Stomach (tissue), 9 donors: ENCODE data around the gene ZNF683. TPM values are rescaled to one million over a fixed set of nuclear protein-coding genes. Genes with fewer than 3 reads are reported as not detected.

Experiments
- DNase-seq, 2 donors: peaks; one replicate each; pipeline versions ENCODE4 v3.0.0 to v3.0.0-alpha.2; 2013 to 2019
- H3K27ac ChIP-seq, 5 donors: fragments of 200-600 bp in 4 of 5; sonication (generic) in 4 of 5; one replicate each; pipeline ENCODE4 v1.5.1; 2013 to 2019; ENCODE audit warnings: mild to moderate bottlenecking in 1 of 5, moderate library complexity in 1 of 5
- H3K27me3 ChIP-seq, 3 donors: fragments of 200-600 bp; sonication (generic); one replicate each; pipeline ENCODE4 v1.5.1; 2017 to 2019; ENCODE audit warnings: mixed run types in 1 of 3
- H3K36me3 ChIP-seq, 4 donors: fragments of 200-600 bp; sonication (generic); 1 replicate in 3 of 4; 2 replicates in 1 of 4; pipeline ENCODE4 v1.5.1; 2016 to 2019
- H3K4me1 ChIP-seq, 4 donors: fragments of 200-600 bp; sonication (generic); one replicate each; pipeline ENCODE4 v1.5.1; 2016 to 2019
- H3K4me3 ChIP-seq, 4 donors: fragments of 200-600 bp; sonication (generic) in 3 of 4; one replicate each; pipeline ENCODE4 v1.5.1; 2016 to 2019; ENCODE audit warnings: mild to moderate bottlenecking in 1 of 4
- H3K9me3 ChIP-seq, 4 donors: fragments of 200-600 bp; sonication (generic); one replicate each; pipeline ENCODE4 v1.5.1; 2016 to 2019
- CTCF ChIP-seq, 7 experiments: fragments of 450-650 bp in 4 of 7; fragments of 200-600 bp in 3 of 7; sonication (generic) in 3 of 7; IDR thresholded peaks; one replicate each; pipeline ENCODE4 v1.5.1; 2016 to 2019; ENCODE audit warnings: antibody characterized with exemption in 7 of 7, control low read depth in 2 of 7, mild to moderate bottlenecking in 1 of 7
- EP300 ChIP-seq: sonication (generic); formaldehyde crosslinking; IDR thresholded peaks from one replicate; pipeline ENCODE4 v1.6.1; 2017; ENCODE audit warnings: antibody characterized with exemption
- POLR2A ChIP-seq, 4 donors: fragments of 450-650 bp; IDR thresholded peaks; one replicate each; pipeline ENCODE4 v1.6.1; 2016; ENCODE audit warnings: antibody characterized with exemption in 4 of 4, control low read depth in 2 of 4, mild to moderate bottlenecking in 1 of 4, moderate library complexity in 1 of 4
- POLR2AphosphoS5 ChIP-seq, 3 donors: sonication (generic); formaldehyde crosslinking; IDR thresholded peaks; one replicate each; pipeline ENCODE4 v1.6.1; 2016; ENCODE audit warnings: antibody characterized with exemption in 3 of 3
- WGBS, 5 donors: extraction: QIAGEN DNeasy Blood & Tissue Kit in 3 of 5; methylation state at CpG; one replicate each; pipeline versions ENCODE4 v1.1.5 to v1.1.7; 2013 to 2018; 5-methylcytosine and 5-hydroxymethylcytosine counted together
- intact Hi-C: fragments of 100-400 bp; cut with DNase I; formaldehyde crosslinking; loops from one replicate; pipeline ENCODE4 v1.15.1; 2023; ENCODE audit warnings: low total_unique reads
- polyA plus RNA-seq, 3 donors: library from polyadenylated mRNA; stranded (reverse); fragments of 200-250 nt; gene quantifications; one replicate each; pipeline ENCODE4 v1.2.3, GENCODE V29; 2013
- total RNA-seq, 5 donors: library from RNA; depleted of rRNA; stranded (reverse); fragments of >200 nt; gene quantifications; one replicate each; pipeline versions ENCODE4 v1.1.0 to v1.2.3, GENCODE V29; 2014 to 2016
- donor health status: healthy with polysubstance abuse.
- donor health status: Bipolar disorder and iron deficiency.
- donor health status: healthy.

The ZNF683 gene
- total and polyA plus RNA-seq, 8 donors: 0.25 to 3.6 (median 0.90) TPM; not detected in 4

GRCh38 chr1:26413031-26413430, 40.5 kb upstream of the ZNF683 start:
- no peak for DNase-seq
- no peak overlapping the region for H3K27ac ChIP-seq
- WGBS, 5 donors: 0 to 10% (median 7%) methylated on average over 1 of the region's 1 CpG
- peaks cover 20 to 87% (median 68%) of the 10 kb centered on the region in 3 donors for H3K27me3 ChIP-seq
- intact Hi-C loops: no loop called here
- H3K4me3 ChIP-seq: no peak overlapping the region
- no peaks in the 10 kb centered on the region for H3K36me3 ChIP-seq
- no peak for TF ChIP-seq POLR2A (IDR thresholded peaks at IDR 0.05)
- no peak for TF ChIP-seq EP300
- no peak for TF ChIP-seq CTCF (IDR thresholded peaks at IDR 0.05)
- no peak for TF ChIP-seq POLR2AphosphoS5 (IDR thresholded peaks at IDR 0.05)
- H3K9me3 ChIP-seq: no peaks in the 10 kb centered on the region
- peaks cover 0 to 11% (median 5%) of the 10 kb centered on the region in 4 donors for H3K4me1 ChIP-seq

GRCh38 chr1:26412180-26412840, 39.8 kb upstream of the ZNF683 start:
- no peak overlapping the region for H3K27ac ChIP-seq
- TF ChIP-seq POLR2AphosphoS5 (IDR thresholded peaks at IDR 0.05) (no peak), CTCF (IDR thresholded peaks at IDR 0.05) (no peak), POLR2A (IDR thresholded peaks at IDR 0.05) (no peak), EP300 (no peak)
- DNase-seq: no peak
- H3K4me3 ChIP-seq: no peak overlapping the region
- WGBS, 5 donors: 17 to 28% (median 25%) methylated on average over 9 of the region's 9 CpGs
- intact Hi-C loops: no loop called here
- H3K36me3 ChIP-seq: no peaks in the 10 kb centered on the region
- H3K27me3 ChIP-seq: peaks cover 20 to 90% (median 68%) of the 10 kb centered on the region in 3 donors
- H3K9me3 ChIP-seq: no peaks in the 10 kb centered on the region
- peaks cover 0 to 11% (median 5%) of the 10 kb centered on the region in 4 donors for H3K4me1 ChIP-seq

- H3K4me3 ChIP-seq: no peak overlapping the region
- H3K27me3 ChIP-seq: peaks cover 20 to 90% (median 68%) of the 10 kb centered on the region in 3 donors
- H3K9me3 ChIP-seq: no peaks in the 10 kb centered on the region
- peaks cover 0 to 11% (median 5%) of the 10 kb centered on the region in 4 donors for H3K4me1 ChIP-seq
- no peak overlapping the region for H3K27ac ChIP-seq
- intact Hi-C loops: no loop called here
- H3K36me3 ChIP-seq: no peaks in the 10 kb centered on the region
- WGBS, 5 donors: 10 to 16% (median 11%) methylated on average over 20 of the region's 20 CpGs
- no peak for TF ChIP-seq EP300
- no peak for TF ChIP-seq POLR2A (IDR thresholded peaks at IDR 0.05)
- no peak for TF ChIP-seq POLR2AphosphoS5 (IDR thresholded peaks at IDR 0.05)
- TF ChIP-seq CTCF (IDR thresholded peaks at IDR 0.05): no peak
- no peak for DNase-seq
Measured at GRCh38 chr1:26411624-26412074, 39.1 kb upstream of the ZNF683 start.

GRCh38 chr1:26410706-26411623, 38.4 kb upstream of the ZNF683 start, which contains the start of gene LIN28A:
LIN28A (plus strand) TSS chr1:26410817; CDS start chr1:26410892, 75 bp downstream.
- 3 to 6% (median 5%) methylated on average over 50 to 70 of the region's 70 CpGs for WGBS, 5 donors
- H3K27ac ChIP-seq: no peak within 1 kb of the TSS
- H3K9me3 ChIP-seq: no peaks in the 10 kb centered on the region
- TF ChIP-seq POLR2AphosphoS5 (IDR thresholded peaks at IDR 0.05): no peak
- TF ChIP-seq CTCF (IDR thresholded peaks at IDR 0.05): no peak
- no peak for TF ChIP-seq EP300
- no peak for TF ChIP-seq POLR2A (IDR thresholded peaks at IDR 0.05)
- H3K4me1 ChIP-seq: peaks cover 0 to 11% (median 5%) of the 10 kb centered on the region in 4 donors
- intact Hi-C loops: no loop called here
- H3K4me3 ChIP-seq: no peak within 1 kb of the TSS
- DNase-seq: no peak
- H3K36me3 ChIP-seq: no peaks in the 10 kb centered on the region
- peaks cover 20 to 83% (median 68%) of the 10 kb centered on the region in 3 donors for H3K27me3 ChIP-seq
